HCT116 (cell line): ENCODE measurements around the gene ELFN1. TPM values are rescaled to one million over a fixed set of nuclear protein-coding genes. Genes with fewer than 3 reads are reported as not detected.

Experiments used
- ATAC-seq: fragments of 200-7000 bp; cut with Tn5 transposase; 2 replicates; pipeline ENCODE4 v1.9.1; 2020; ENCODE audit warnings: mild to moderate bottlenecking, moderate library complexity
- BruUV-seq: library from RNA; stranded (reverse); fragments of 400-500 nt; replicated peaks from 2 replicates; lab custom pipeline; 2021; lab: Mats Ljungman, UMichigan
- CTCF ChIA-PET: fragments of 300-600 bp; sonication (Branson Sonifier 250); formaldehyde crosslinking; loops from one replicate; lab custom pipeline; 2021; ENCODE audit warnings: antibody characterized with exemption; lab: Charles Lee
- POLR2A ChIA-PET: fragments of 300-600, 350-600 bp; sonication (Branson Sonifier 250); formaldehyde crosslinking; loops from one replicate; lab custom pipeline; 2021; ENCODE audit warnings: antibody characterized with exemption; lab: Charles Lee
- RAD21 ChIA-PET, 2 experiments: fragments of 300-600 bp; sonication (Branson Sonifier 250); formaldehyde crosslinking; loops; one replicate each; lab custom pipeline; 2023; ENCODE audit warnings: low total read pairs in 2 of 2; ENCODE audit not compliant: uncharacterized antibody in 2 of 2, unreplicated experiment in 2 of 2, low non-redundant PET in 1 of 2; lab: Charles Lee
- DNase-seq: peaks from one replicate; pipeline ENCODE4 v3.0.0-alpha.2; 2010; ENCODE audit warnings: low read depth, low spot score
- H2AFZ ChIP-seq: fragments of 200-600 bp; shearing (Covaris generic), sonication (generic); 2 replicates; pipeline ENCODE4 v1.6.1; 2017; ENCODE audit warnings: low read depth, mixed run types, mixed read lengths, antibody characterized with exemption, low read length; ENCODE audit not compliant: poor library complexity, severe bottlenecking
- H3K27ac ChIP-seq: 2 replicates; pipeline ENCODE4 v1.5.1; 2012; ENCODE audit warnings: low read depth, low read length
- H3K27me3 ChIP-seq: fragments of 200-600 bp; sonication (generic); 2 replicates; pipeline ENCODE4 v1.6.1; 2016; ENCODE audit warnings: mixed run types, low read length, mixed read lengths; ENCODE audit not compliant: insufficient read depth
- H3K36me3 ChIP-seq, 2 experiments: fragments of 200-500 bp in 1 of 2; fragments of 200-600 bp in 1 of 2; sonication (Bioruptor generic) in 1 of 2; sonication (generic) in 1 of 2; 2 replicates each; pipeline versions ENCODE4 v1.5.1 to v1.6.1; 2014 to 2016; ENCODE audit warnings: low read length in 2 of 2, inconsistent platforms in 1 of 2, mixed read lengths in 1 of 2, mixed run types in 1 of 2; ENCODE audit not compliant: insufficient read depth in 2 of 2, control insufficient read depth in 1 of 2
- H3K4me1 ChIP-seq, 2 experiments: fragments of 200-600 bp in 1 of 2; sonication (generic) in 1 of 2; 2 replicates each; pipeline versions ENCODE4 v1.5.1 to v1.6.1; 2012 to 2017; ENCODE audit warnings: low read length in 2 of 2, inconsistent platforms in 1 of 2, mild to moderate bottlenecking in 1 of 2, mixed read lengths in 1 of 2, mixed run types in 1 of 2, moderate library complexity in 1 of 2; ENCODE audit not compliant: insufficient read depth in 2 of 2, control insufficient read depth in 1 of 2
- H3K4me2 ChIP-seq: fragments of 200-600 bp; sonication (generic); 2 replicates; pipeline ENCODE4 v1.6.1; 2017; ENCODE audit warnings: mixed run types, low read length, mixed read lengths
- H3K4me3 ChIP-seq, 2 experiments: fragments of 200-600 bp in 1 of 2; sonication (generic) in 1 of 2; replicated peaks in 1 of 2; 2 replicates each; pipeline ENCODE4 v1.5.1; 2011 to 2016; ENCODE audit warnings: low read length in 2 of 2, control low read depth in 1 of 2, low read depth in 1 of 2, mild to moderate bottlenecking in 1 of 2, mixed read lengths in 1 of 2, mixed run types in 1 of 2
- H3K79me2 ChIP-seq: fragments of 200-600 bp; sonication (generic); 2 replicates; pipeline ENCODE4 v1.6.1; 2017; ENCODE audit warnings: mild to moderate bottlenecking, mixed run types, low read length, moderate library complexity, mixed read lengths; ENCODE audit not compliant: insufficient read depth
- H3K9ac ChIP-seq: fragments of 200-600 bp; sonication (generic); 2 replicates; pipeline ENCODE4 v1.6.1; 2016; ENCODE audit warnings: low read length, mixed read lengths
- H3K9me2 ChIP-seq: fragments of 200-600 bp; sonication (generic), shearing (Covaris generic); 2 replicates; pipeline ENCODE4 v1.6.1; 2017; ENCODE audit warnings: mixed run types, mild to moderate bottlenecking, moderate library complexity; ENCODE audit not compliant: insufficient read depth
- H3K9me3 ChIP-seq, 2 experiments: fragments of 200-500 bp in 1 of 2; fragments of 200-600 bp in 1 of 2; sonication (Bioruptor generic) in 1 of 2; sonication (generic) in 1 of 2; 2 replicates each; pipeline ENCODE4 v1.6.1; 2014 to 2017; ENCODE audit warnings: low read length in 2 of 2, mixed read lengths in 2 of 2, inconsistent platforms in 1 of 2, low read depth in 1 of 2, mild to moderate bottlenecking in 1 of 2, mixed run types in 1 of 2, moderate library complexity in 1 of 2; ENCODE audit not compliant: control insufficient read depth in 1 of 2, insufficient read depth in 1 of 2
- H4K20me1 ChIP-seq: fragments of 200-600 bp; sonication (generic), shearing (Covaris generic); 2 replicates; pipeline ENCODE4 v1.6.1; 2017; ENCODE audit warnings: mixed run types, mild to moderate bottlenecking, moderate library complexity; ENCODE audit not compliant: insufficient read depth
- ELF1 ChIP-seq: IDR thresholded peaks from 2 replicates; pipeline ENCODE4 v1.6.1; 2012; ENCODE audit warnings: low read depth, borderline replicate concordance
- POLR2A ChIP-seq: IDR thresholded peaks from 2 replicates; pipeline ENCODE4 v1.7.0; 2011; ENCODE audit warnings: borderline replicate concordance; ENCODE audit not compliant: insufficient read depth, insufficient read length; ENCODE audit errors: extremely low read depth
- POLR2AphosphoS5 ChIP-seq: IDR thresholded peaks from 2 replicates; pipeline ENCODE4 v1.6.1; 2011; ENCODE audit warnings: mild to moderate bottlenecking, low read depth, low read length, moderate library complexity
- RAD21 ChIP-seq: IDR thresholded peaks from 2 replicates; pipeline ENCODE4 v1.6.1; 2012; ENCODE audit warnings: low read depth, mild to moderate bottlenecking
- SIN3A ChIP-seq: IDR thresholded peaks from 2 replicates; pipeline ENCODE4 v1.6.1; 2012; ENCODE audit warnings: low read depth
- YY1 ChIP-seq: IDR thresholded peaks from 2 replicates; pipeline ENCODE4 v1.6.1; 2011; ENCODE audit warnings: low read length, low read depth, moderate library complexity, mild to moderate bottlenecking; ENCODE audit not compliant: insufficient replicate concordance; ENCODE audit errors: extremely low read depth
- intact Hi-C: fragments of 100-400 bp; cut with micrococcal nuclease; formaldehyde crosslinking; loops from 2 replicates; pipeline ENCODE4 v1.10.0; 2022
- total RNA-seq: library from RNA; stranded (reverse); gene quantifications from one replicate; pipeline ENCODE4 v1.2.1, GENCODE V29; 2021; ENCODE audit not compliant: unreplicated experiment

ELFN1 gene
- total RNA-seq, 1 experiment from 2014 or later = 4.4 TPM

DNA sequence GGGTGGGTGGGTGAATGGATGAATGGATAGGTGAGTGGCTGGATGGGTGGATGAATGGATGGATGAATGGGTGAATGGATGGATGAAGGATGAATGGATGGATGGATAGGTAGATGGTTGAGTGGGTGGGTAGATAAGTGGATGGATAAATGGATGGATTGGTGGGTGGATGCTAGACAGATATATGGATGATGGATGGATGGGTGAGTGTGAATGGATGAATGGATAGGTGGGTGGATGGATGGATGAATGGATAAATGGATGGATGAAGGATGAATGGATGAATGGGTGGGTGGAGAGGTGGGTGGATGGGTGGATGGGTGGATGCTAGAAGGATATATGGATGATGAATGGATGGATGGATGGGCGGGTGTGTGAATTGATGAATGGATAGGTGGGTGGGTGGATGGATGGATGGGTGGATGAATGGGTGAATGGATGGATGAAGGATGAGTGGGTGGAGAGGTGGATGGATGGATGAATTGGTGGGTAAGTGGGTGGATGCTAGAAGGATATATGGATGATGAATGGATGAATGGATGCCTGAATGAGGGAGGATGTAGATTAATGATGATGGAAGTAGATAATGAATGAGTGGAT, 20.4 kb downstream of the ELFN1 start:
- H3K27ac ChIP-seq = no peak overlapping the region
- no peaks in the 10 kb centered on the region for H4K20me1 ChIP-seq
- ATAC-seq = no peak
- no peaks in the 10 kb centered on the region for H3K36me3 ChIP-seq
- H3K79me2 ChIP-seq = no peaks in the 10 kb centered on the region
- H3K4me1 ChIP-seq = no peaks in the 10 kb centered on the region
- H3K4me3 ChIP-seq = no peak overlapping the region
- TF ChIP-seq ELF1 = no peak
- TF ChIP-seq POLR2A = no peak
- no peak for TF ChIP-seq YY1
- TF ChIP-seq SIN3A = no peak
- TF ChIP-seq POLR2AphosphoS5 = no peak
- TF ChIP-seq, all 23 proteins: peak for 0
- BruUV-seq = no TSS peak
- ChIA-PET CTCF (no interaction called here), RAD21 (no interaction called here), POLR2A (no interaction called here)
- H3K9me2 ChIP-seq = no peaks in the 10 kb centered on the region
- H3K9ac ChIP-seq = no peak overlapping the region
- no peaks in the 10 kb centered on the region for H3K9me3 ChIP-seq
- no peak overlapping the region for H3K4me2 ChIP-seq
- H2AFZ ChIP-seq = no peak overlapping the region
- H3K27me3 ChIP-seq = peaks cover 2% of the 10 kb centered on the region; the same call in 1 of the 2 replicates
- intact Hi-C loops = no loop called here
- no peak for DNase-seq

DNA sequence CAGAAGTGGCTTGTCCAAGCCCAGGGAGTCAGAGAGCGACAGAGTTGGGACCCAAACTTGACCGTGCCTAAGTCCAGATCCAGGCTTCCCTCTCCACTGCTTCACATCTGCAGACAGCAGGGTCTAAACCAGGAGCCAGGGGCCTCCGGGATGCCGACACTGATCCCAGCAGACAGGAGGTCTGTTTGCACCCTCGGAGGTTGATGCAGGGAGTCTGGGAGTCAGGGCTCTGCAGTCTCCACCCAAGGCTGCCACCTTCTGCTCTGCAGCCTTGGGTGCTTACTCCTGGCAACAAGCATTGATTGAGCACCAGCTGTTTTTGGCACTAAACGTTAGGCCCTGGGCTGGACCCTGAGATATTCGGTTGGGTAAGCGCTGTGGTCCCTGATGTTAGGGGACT, 21.0 kb downstream of the ELFN1 start:
- H3K27ac ChIP-seq = no peak overlapping the region
- intact Hi-C loops = no loop called here
- no peaks in the 10 kb centered on the region for H3K36me3 ChIP-seq
- H3K27me3 ChIP-seq = peaks cover 2% of the 10 kb centered on the region; the same call in 1 of the 2 replicates
- no peak overlapping the region for H3K9ac ChIP-seq
- ChIA-PET POLR2A (no interaction called here), CTCF (no interaction called here), RAD21 (no interaction called here)
- no peaks in the 10 kb centered on the region for H3K79me2 ChIP-seq
- no peak for TF ChIP-seq RAD21
- no TSS peak for BruUV-seq
- H3K9me3 ChIP-seq = no peaks in the 10 kb centered on the region
- H3K4me1 ChIP-seq = no peaks in the 10 kb centered on the region
- no peak overlapping the region for H3K4me3 ChIP-seq
- H3K9me2 ChIP-seq = no peaks in the 10 kb centered on the region
- H2AFZ ChIP-seq = no peak overlapping the region
- no peak overlapping the region for H3K4me2 ChIP-seq
- ATAC-seq (no peak), DNase-seq (no peak)
- no peaks in the 10 kb centered on the region for H4K20me1 ChIP-seq
